Trophoblast cell (in vitro differentiated cells and primary cell): ENCODE data around the gene CD93.

ENCODE experiments used
- DNase-seq, 2 donors: peaks; one replicate each; pipeline ENCODE4 v3.0.0-alpha.2; 2016
- H2AFZ ChIP-seq: 2 replicates; pipeline ENCODE4 v1.6.1; 2013; ENCODE audit warnings: low read length, moderate library complexity, mild to moderate bottlenecking; ENCODE audit not compliant: insufficient read depth, poor library complexity
- H2AK5ac ChIP-seq: 2 replicates; pipeline ENCODE4 v1.6.1; 2013; ENCODE audit warnings: mild to moderate bottlenecking, low read length
- H2BK120ac ChIP-seq: 2 replicates; pipeline ENCODE4 v1.6.1; 2013; ENCODE audit warnings: low read length, mild to moderate bottlenecking, moderate library complexity; ENCODE audit not compliant: insufficient read depth, poor library complexity
- H2BK12ac ChIP-seq: 2 replicates; pipeline ENCODE4 v1.6.1; 2013; ENCODE audit warnings: mild to moderate bottlenecking, low read length, moderate library complexity
- H2BK5ac ChIP-seq: 2 replicates; pipeline ENCODE4 v1.6.1; 2013; ENCODE audit warnings: low read length, low read depth, moderate library complexity, mild to moderate bottlenecking; ENCODE audit not compliant: poor library complexity
- H3K14ac ChIP-seq: 2 replicates; pipeline ENCODE4 v1.6.1; 2013; ENCODE audit warnings: mild to moderate bottlenecking, low read length
- H3K18ac ChIP-seq: 2 replicates; pipeline ENCODE4 v1.6.1; 2013; ENCODE audit warnings: mild to moderate bottlenecking, low read length
- H3K23ac ChIP-seq: 2 replicates; pipeline ENCODE4 v1.6.1; 2013; ENCODE audit warnings: low read length
- H3K27ac ChIP-seq: 2 replicates; pipeline ENCODE4 v1.5.1; 2013; ENCODE audit warnings: low read depth, mild to moderate bottlenecking, inconsistent platforms, low read length, moderate library complexity
- H3K27me3 ChIP-seq: 2 replicates; pipeline ENCODE4 v1.6.1; 2013; ENCODE audit warnings: inconsistent platforms, mild to moderate bottlenecking, low read length, moderate library complexity; ENCODE audit not compliant: insufficient read depth
- H3K36me3 ChIP-seq, 2 experiments: 1 replicate in 1 of 2; 2 replicates in 1 of 2; pipeline ENCODE4 v1.6.1; 2013; ENCODE audit warnings: low read length in 2 of 2, mild to moderate bottlenecking in 2 of 2, moderate library complexity in 1 of 2; ENCODE audit not compliant: insufficient read depth in 2 of 2, control insufficient read depth in 1 of 2
- H3K4ac ChIP-seq: 2 replicates; pipeline ENCODE4 v1.6.1; 2013; ENCODE audit warnings: low read depth, mild to moderate bottlenecking, low read length, moderate library complexity
- H3K4me1 ChIP-seq, 2 experiments: 1 replicate in 1 of 2; 2 replicates in 1 of 2; pipeline ENCODE4 v1.6.1; 2013; ENCODE audit warnings: low read length in 2 of 2, mild to moderate bottlenecking in 2 of 2, moderate library complexity in 1 of 2; ENCODE audit not compliant: insufficient read depth in 2 of 2, control insufficient read depth in 1 of 2
- H3K4me2 ChIP-seq: 2 replicates; pipeline ENCODE4 v1.6.1; 2013; ENCODE audit warnings: inconsistent platforms, mild to moderate bottlenecking, low read length, moderate library complexity
- H3K4me3 ChIP-seq: 2 replicates; pipeline ENCODE4 v1.5.1; 2013; ENCODE audit warnings: mild to moderate bottlenecking, low read depth, low read length, inconsistent platforms
- H3K79me1 ChIP-seq: one replicate; pipeline ENCODE4 v1.6.1; 2013; ENCODE audit warnings: low read length
- H3K79me2 ChIP-seq: 2 replicates; pipeline ENCODE4 v1.6.1; 2013; ENCODE audit warnings: low read length, mild to moderate bottlenecking; ENCODE audit not compliant: control insufficient read depth, insufficient read depth, poor library complexity
- H3K9ac ChIP-seq: 2 replicates; pipeline ENCODE4 v1.6.1; 2013; ENCODE audit warnings: mild to moderate bottlenecking, low read length
- H3K9me3 ChIP-seq: 2 replicates; pipeline ENCODE4 v1.6.1; 2013; ENCODE audit warnings: low read depth, mild to moderate bottlenecking, control low read depth, inconsistent platforms, low read length; ENCODE audit not compliant: insufficient read depth
- H4K12ac ChIP-seq: 2 replicates; pipeline ENCODE4 v1.6.1; 2013; ENCODE audit warnings: low read depth, mild to moderate bottlenecking, low read length, moderate library complexity
- H4K8ac ChIP-seq: 2 replicates; pipeline ENCODE4 v1.6.1; 2013; ENCODE audit warnings: low read depth, mild to moderate bottlenecking, low read length, moderate library complexity
- H4K91ac ChIP-seq: one replicate; pipeline ENCODE4 v1.6.1; 2013; ENCODE audit warnings: low read depth, mild to moderate bottlenecking, low read length, moderate library complexity
- WGBS: extraction: QIAGEN DNeasy Blood & Tissue Kit; methylation state at CpG from one replicate; pipeline ENCODE4 v1.1.7; 2013; ENCODE audit warnings: missing lambda C conversion rate; ENCODE audit not compliant: insufficient read length, insufficient coverage; ENCODE audit errors: extremely low coverage; 5-methylcytosine and 5-hydroxymethylcytosine counted together

Gene CD93

DNA sequence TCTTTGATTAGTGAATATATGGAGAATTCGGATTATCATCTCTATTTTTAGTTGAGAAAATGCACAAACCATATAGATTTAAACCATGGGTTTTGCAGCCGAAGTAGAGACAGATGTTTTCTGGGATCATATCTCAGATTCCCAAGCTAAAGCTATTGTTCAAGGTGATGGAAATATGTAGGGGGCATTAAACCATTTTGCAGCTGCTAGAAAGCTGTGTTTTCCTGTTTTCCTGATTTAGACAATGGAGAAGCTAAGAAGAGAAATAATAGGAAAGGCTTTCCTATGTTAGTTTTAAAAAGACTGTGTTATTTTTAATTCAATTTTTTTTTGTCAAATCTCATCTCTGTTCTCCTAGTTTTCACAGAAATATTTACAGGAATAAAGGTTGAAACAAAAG lies 6.2 kb downstream of the CD93 start:
- Histone ChIP-seq H2AK5ac (no peak overlapping the region), H4K91ac (no peak overlapping the region), H3K79me2 (no peaks in the 10 kb centered on the region), H2BK12ac (no peak overlapping the region), H3K4me2 (no peak overlapping the region), H3K18ac (no peak overlapping the region), H3K27ac (no peak overlapping the region), H4K12ac (no peak overlapping the region), H2BK120ac (no peak overlapping the region), H3K14ac (no peak overlapping the region), H3K23ac (no peak overlapping the region), H3K4ac (no peak overlapping the region), H4K8ac (no peak overlapping the region), H3K4me3 (no peak overlapping the region), H3K4me1 (no peaks in the 10 kb centered on the region), H3K27me3 (no peaks in the 10 kb centered on the region), H2AFZ (no peak overlapping the region), H2BK5ac (no peak overlapping the region), H3K79me1 (no peaks in the 10 kb centered on the region), H3K9me3 (no peaks in the 10 kb centered on the region), H3K36me3 (no peaks in the 10 kb centered on the region), H3K9ac (no peak overlapping the region)
- no peak for DNase-seq
- WGBS, result no CpG with 5 or more reads among the region's 2 CpGs

DNA sequence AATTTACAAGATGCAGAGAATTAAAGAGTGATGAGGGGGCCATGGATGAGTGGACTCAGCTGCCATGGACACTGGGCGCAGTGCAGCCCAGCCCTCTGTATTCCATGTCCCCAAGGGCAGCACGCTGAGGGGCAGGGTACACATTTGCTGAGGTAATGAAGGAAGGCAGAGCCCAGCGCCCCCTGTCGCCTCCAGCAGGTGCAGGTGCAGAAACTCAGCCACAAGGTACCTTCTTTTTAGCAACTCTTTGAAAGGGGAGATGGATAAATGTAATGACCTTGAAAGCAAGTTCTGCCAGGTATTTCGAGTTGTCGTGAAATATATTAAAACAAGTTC lies 7.1 kb downstream of the CD93 start:
- Histone ChIP-seq H3K18ac (no peak overlapping the region), H4K8ac (no peak overlapping the region), H3K27ac (no peak overlapping the region), H2BK5ac (no peak overlapping the region), H3K79me1 (no peaks in the 10 kb centered on the region), H3K4me3 (no peak overlapping the region), H3K9me3 (no peaks in the 10 kb centered on the region), H2AFZ (no peak overlapping the region), H3K79me2 (no peaks in the 10 kb centered on the region), H2BK12ac (no peak overlapping the region), H3K4ac (no peak overlapping the region), H3K4me1 (no peaks in the 10 kb centered on the region), H2BK120ac (no peak overlapping the region), H3K9ac (no peak overlapping the region), H3K4me2 (no peak overlapping the region), H3K36me3 (no peaks in the 10 kb centered on the region), H4K12ac (no peak overlapping the region), H2AK5ac (no peak overlapping the region), H3K27me3 (no peaks in the 10 kb centered on the region), H3K23ac (no peak overlapping the region), H3K14ac (no peak overlapping the region), H4K91ac (no peak overlapping the region)
- no CpG with 5 or more reads among the region's 6 CpGs for WGBS
- DNase-seq, result peak in 1 of 2 donors; percentile 16

DNA sequence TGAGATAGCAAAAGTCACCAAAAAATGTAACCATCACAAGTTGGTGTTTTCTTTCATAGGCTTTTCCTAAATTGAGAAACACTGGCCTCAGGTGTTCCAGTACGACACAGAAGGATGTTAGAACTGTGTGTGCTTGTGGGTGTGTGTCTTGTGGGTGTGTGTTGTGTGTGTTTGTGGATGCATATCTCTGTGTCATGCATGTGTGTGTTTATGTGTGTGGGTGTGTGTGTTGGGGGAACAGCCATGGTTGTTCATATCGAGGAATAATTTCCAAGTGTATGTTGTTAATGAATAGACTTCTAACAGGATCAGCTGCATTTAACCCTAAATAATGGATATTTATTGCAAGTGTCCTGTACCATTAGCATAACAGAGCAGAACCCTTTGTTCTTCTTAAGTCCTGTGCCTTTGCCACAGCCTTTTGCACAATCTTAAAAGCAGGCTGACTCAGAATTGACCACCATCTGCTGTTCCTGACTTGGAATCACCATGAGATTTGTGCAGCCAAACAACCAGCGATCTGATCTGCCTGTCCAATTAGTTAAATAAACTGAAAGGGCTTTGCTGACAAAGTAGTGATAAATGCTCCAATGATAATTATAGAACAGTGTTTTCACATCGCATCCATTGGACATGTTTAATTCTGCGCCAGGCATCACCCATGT lies 7.6 kb downstream of the CD93 start:
- no peak overlapping the region for H3K27ac ChIP-seq
- no peak overlapping the region for H3K4ac ChIP-seq
- H3K9me3 ChIP-seq, result no peaks in the 10 kb centered on the region
- H4K12ac ChIP-seq, result no peak overlapping the region
- H2AFZ ChIP-seq, result no peak overlapping the region
- no peaks in the 10 kb centered on the region for H3K4me1 ChIP-seq
- H2BK120ac ChIP-seq, result no peak overlapping the region
- H3K36me3 ChIP-seq, result no peaks in the 10 kb centered on the region
- H2BK5ac ChIP-seq, result no peak overlapping the region
- H2BK12ac ChIP-seq, result no peak overlapping the region
- H2AK5ac ChIP-seq, result no peak overlapping the region
- no peaks in the 10 kb centered on the region for H3K79me2 ChIP-seq
- no peak for DNase-seq
- H4K91ac ChIP-seq, result no peak overlapping the region
- H3K23ac ChIP-seq, result no peak overlapping the region
- no peak overlapping the region for H4K8ac ChIP-seq
- no peaks in the 10 kb centered on the region for H3K27me3 ChIP-seq
- H3K4me3 ChIP-seq, result no peak overlapping the region
- H3K18ac ChIP-seq, result no peak overlapping the region
- no peak overlapping the region for H3K9ac ChIP-seq
- no peak overlapping the region for H3K4me2 ChIP-seq
- no peaks in the 10 kb centered on the region for H3K79me1 ChIP-seq
- no CpG with 5 or more reads among the region's 5 CpGs for WGBS
- H3K14ac ChIP-seq, result no peak overlapping the region

DNA sequence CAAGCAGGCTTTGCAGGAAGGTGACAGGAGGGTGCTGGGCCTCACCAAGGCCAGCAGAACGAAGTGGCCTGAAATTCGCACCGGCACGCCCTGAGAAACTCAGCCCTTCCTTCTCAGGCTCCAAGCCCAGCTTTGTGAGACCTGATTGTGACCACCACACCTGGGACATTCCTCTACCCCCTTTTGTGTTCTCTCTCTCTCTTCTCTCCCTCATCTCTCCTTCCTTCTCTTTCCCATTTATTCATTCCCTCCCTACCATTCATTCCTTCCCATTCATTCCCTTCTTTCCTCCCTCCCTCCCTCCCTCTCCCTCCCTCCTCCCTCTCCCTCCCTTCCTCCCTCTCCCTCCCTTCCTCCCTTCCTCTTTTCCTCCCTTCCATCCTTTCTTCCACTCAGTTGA lies 8.8 kb downstream of the CD93 start:
- Histone ChIP-seq H4K12ac (no peak overlapping the region), H2BK120ac (no peak overlapping the region), H3K27ac (no peak overlapping the region), H3K4ac (no peak overlapping the region), H3K79me1 (no peaks in the 10 kb centered on the region), H3K27me3 (no peaks in the 10 kb centered on the region), H4K8ac (no peak overlapping the region), H3K9ac (no peak overlapping the region), H3K18ac (no peak overlapping the region), H3K9me3 (no peaks in the 10 kb centered on the region), H2AFZ (no peak overlapping the region), H3K23ac (no peak overlapping the region), H3K14ac (no peak overlapping the region), H2BK5ac (no peak overlapping the region), H3K4me2 (no peak overlapping the region), H3K4me1 (no peaks in the 10 kb centered on the region), H2AK5ac (no peak overlapping the region), H3K4me3 (peak overlapping the region; percentile 28), H4K91ac (no peak overlapping the region), H3K79me2 (no peaks in the 10 kb centered on the region), H2BK12ac (no peak overlapping the region), H3K36me3 (no peaks in the 10 kb centered on the region)
- DNase-seq, result no peak
- WGBS, result no CpG with 5 or more reads among the region's 4 CpGs
